Neural cell (in vitro differentiated cells): ENCODE results near the gene LRRC74B. TPM values are rescaled to one million over a fixed set of nuclear protein-coding genes. Genes with fewer than 3 reads are reported as not detected.

Experiments
- H2AFZ ChIP-seq: fragments of 200-600, 300-800 bp; sonication (generic), shearing (Covaris generic); 2 replicates; pipeline ENCODE4 v1.6.0; 2014; ENCODE audit warnings: low read depth, mild to moderate bottlenecking, antibody characterized with exemption, low read length, moderate library complexity
- H3F3A ChIP-seq: fragments of 200-600 bp; shearing (Covaris generic); 2 replicates; pipeline ENCODE4 v1.6.1; 2016; ENCODE audit warnings: mild to moderate bottlenecking, moderate library complexity, mixed read lengths, antibody characterized with exemption, low read length; ENCODE audit not compliant: insufficient read depth, poor library complexity, severe bottlenecking
- H3K27ac ChIP-seq: fragments of 200-600, 300-800 bp; sonication (generic), shearing (Covaris generic); 2 replicates; pipeline ENCODE4 v1.5.1; 2014; ENCODE audit warnings: mild to moderate bottlenecking, low read length, moderate library complexity
- H3K27me3 ChIP-seq: fragments of 300-800, 200-600 bp; sonication (generic), shearing (Covaris generic); 2 replicates; pipeline ENCODE4 v1.6.0; 2014; ENCODE audit warnings: mild to moderate bottlenecking, low read depth, low read length, moderate library complexity; ENCODE audit not compliant: insufficient read depth
- H3K36me3 ChIP-seq: fragments of 300-800, 200-600 bp; sonication (generic), shearing (Covaris generic); 2 replicates; pipeline ENCODE4 v1.5.1; 2014; ENCODE audit warnings: mild to moderate bottlenecking, antibody characterized with exemption, low read length, moderate library complexity; ENCODE audit not compliant: insufficient read depth
- H3K4me2 ChIP-seq: fragments of 300-800, 200-600 bp; sonication (generic), shearing (Covaris generic); 2 replicates; pipeline ENCODE4 v1.6.0; 2014; ENCODE audit warnings: mild to moderate bottlenecking, low read length
- H3K4me3 ChIP-seq: fragments of 300-800, 200-600 bp; sonication (generic), shearing (Covaris generic); 2 replicates; pipeline ENCODE4 v1.5.1; 2014; ENCODE audit warnings: mild to moderate bottlenecking, low read length, moderate library complexity
- H3K79me2 ChIP-seq: fragments of 200-600 bp; shearing (Covaris generic); replicated peaks from 2 replicates; pipeline ENCODE4 v1.6.0; 2014; ENCODE audit warnings: mild to moderate bottlenecking, low read length, moderate library complexity; ENCODE audit not compliant: insufficient read depth
- H3K9ac ChIP-seq: fragments of 300-800, 200-600 bp; sonication (generic), shearing (Covaris generic); 2 replicates; pipeline ENCODE4 v1.6.1; 2016; ENCODE audit warnings: mild to moderate bottlenecking, low read length, mixed read lengths
- H3K9me2 ChIP-seq: fragments of 200-600 bp; shearing (Covaris generic); 2 replicates; pipeline ENCODE4 v1.6.1; 2016; ENCODE audit warnings: mild to moderate bottlenecking, low read length, mixed read lengths; ENCODE audit not compliant: insufficient read depth
- H3K9me3 ChIP-seq: fragments of 200-600, 300-800 bp; sonication (generic), shearing (Covaris generic); 2 replicates; pipeline ENCODE4 v1.6.1; 2016; ENCODE audit warnings: mild to moderate bottlenecking, mixed run types, low read length, moderate library complexity, mixed read lengths
- H4K20me1 ChIP-seq: fragments of 200-600 bp; shearing (Covaris generic); 2 replicates; pipeline ENCODE4 v1.6.1; 2016; ENCODE audit warnings: mild to moderate bottlenecking, mixed run types; ENCODE audit not compliant: insufficient read depth
- EP300 ChIP-seq: fragments of 450-650 bp; conservative IDR thresholded peaks from 2 replicates; pipeline ENCODE4 v1.6.1; 2014; ENCODE audit warnings: antibody characterized with exemption, mild to moderate bottlenecking, moderate library complexity; ENCODE audit not compliant: poor library complexity, severe bottlenecking
- EZH2 ChIP-seq: fragments of 200-600, 300-800 bp; shearing (Covaris generic), sonication (generic); IDR thresholded peaks from 2 replicates; pipeline ENCODE4 v1.6.1; 2014; ENCODE audit warnings: antibody characterized with exemption, low read length, borderline replicate concordance, mild to moderate bottlenecking; ENCODE audit not compliant: insufficient read depth, poor library complexity, severe bottlenecking
- MXI1 ChIP-seq: fragments of 450-650 bp; conservative IDR thresholded peaks from 2 replicates; pipeline ENCODE4 v1.6.1; 2014; ENCODE audit warnings: antibody characterized with exemption, mild to moderate bottlenecking; ENCODE audit not compliant: poor library complexity, severe bottlenecking
- POLR2AphosphoS5 ChIP-seq: IDR thresholded peaks from 2 replicates; pipeline ENCODE4 v1.6.1; 2012
- RAD21 ChIP-seq: fragments of 450-650 bp; conservative IDR thresholded peaks from 2 replicates; pipeline ENCODE4 v1.6.1; 2014; ENCODE audit warnings: antibody characterized with exemption, mild to moderate bottlenecking, moderate library complexity
- REST ChIP-seq: IDR thresholded peaks from 2 replicates; pipeline ENCODE4 v1.6.1; 2012; ENCODE audit warnings: borderline replicate concordance
- SMC3 ChIP-seq: fragments of 450-650 bp; conservative IDR thresholded peaks from 2 replicates; pipeline ENCODE4 v1.6.1; 2014; ENCODE audit warnings: antibody characterized with exemption, mild to moderate bottlenecking, moderate library complexity; ENCODE audit not compliant: poor library complexity
- TAF1 ChIP-seq: IDR thresholded peaks from 2 replicates; pipeline ENCODE4 v1.6.1; 2012; ENCODE audit warnings: low read depth
- polyA plus RNA-seq: library from polyadenylated mRNA; depleted of rRNA; stranded (reverse); fragments of >200 nt; gene quantifications from 2 replicates; pipeline ENCODE4 v1.2.3, GENCODE V29; 2014
- TF ChIP-seq, protein P1 (sequence below): fragments of 450-650 bp; IDR thresholded peaks from 2 replicates; pipeline ENCODE4 v1.5.1; 2014; ENCODE audit warnings: antibody characterized with exemption, mild to moderate bottlenecking, moderate library complexity; ENCODE audit not compliant: poor library complexity, severe bottlenecking

LRRC74B gene
- polyA plus RNA-seq, 1 donor from 2014 or later: not detected

DNA sequence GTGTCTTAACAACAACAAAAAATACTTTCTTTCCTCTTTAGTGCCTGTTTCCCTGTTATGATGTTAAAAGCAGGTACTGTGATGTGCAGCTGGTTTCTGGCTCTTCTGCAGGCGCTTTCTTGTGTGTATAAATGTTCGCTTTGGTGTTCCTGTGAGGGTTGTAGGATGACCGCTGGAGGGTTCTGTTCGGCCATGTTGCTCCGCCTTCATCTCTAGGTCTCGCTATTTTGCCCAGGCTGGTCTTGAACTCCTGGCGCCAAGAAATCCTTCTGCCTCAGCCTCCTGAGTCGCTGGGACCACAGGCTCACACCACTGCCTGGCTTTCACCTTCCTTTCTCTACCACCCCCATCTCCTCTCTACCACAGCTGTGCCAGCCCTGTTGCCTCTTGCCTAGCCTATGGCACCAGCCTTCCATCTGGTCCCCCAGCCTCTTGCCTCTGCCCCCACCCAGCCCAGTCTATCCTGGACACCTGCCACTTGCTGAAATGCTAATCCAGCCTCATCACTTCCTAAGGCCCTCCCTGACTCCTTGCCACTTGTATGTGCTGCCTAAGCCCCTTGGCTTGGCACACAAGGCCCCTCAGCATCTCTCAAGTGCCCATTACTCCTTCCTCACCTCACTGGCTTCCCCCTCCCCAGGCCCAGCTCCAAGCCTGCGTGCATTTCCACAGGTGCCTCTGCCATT is 5.5 kb downstream of the LRRC74B start:
- Histone ChIP-seq H3K79me2 (no peaks in the 10 kb centered on the region), H3K9me2 (no peaks in the 10 kb centered on the region), H3F3A (no peaks in the 10 kb centered on the region), H3K4me3 (no peak overlapping the region), H3K27ac (no peak overlapping the region), H3K9me3 (no peaks in the 10 kb centered on the region), H3K4me2 (no peak overlapping the region), H3K36me3 (no peaks in the 10 kb centered on the region), H3K9ac (no peak overlapping the region), H3K27me3 (no peaks in the 10 kb centered on the region), H2AFZ (no peak overlapping the region), H4K20me1 (no peaks in the 10 kb centered on the region)
- TF ChIP-seq, protein P1, sequence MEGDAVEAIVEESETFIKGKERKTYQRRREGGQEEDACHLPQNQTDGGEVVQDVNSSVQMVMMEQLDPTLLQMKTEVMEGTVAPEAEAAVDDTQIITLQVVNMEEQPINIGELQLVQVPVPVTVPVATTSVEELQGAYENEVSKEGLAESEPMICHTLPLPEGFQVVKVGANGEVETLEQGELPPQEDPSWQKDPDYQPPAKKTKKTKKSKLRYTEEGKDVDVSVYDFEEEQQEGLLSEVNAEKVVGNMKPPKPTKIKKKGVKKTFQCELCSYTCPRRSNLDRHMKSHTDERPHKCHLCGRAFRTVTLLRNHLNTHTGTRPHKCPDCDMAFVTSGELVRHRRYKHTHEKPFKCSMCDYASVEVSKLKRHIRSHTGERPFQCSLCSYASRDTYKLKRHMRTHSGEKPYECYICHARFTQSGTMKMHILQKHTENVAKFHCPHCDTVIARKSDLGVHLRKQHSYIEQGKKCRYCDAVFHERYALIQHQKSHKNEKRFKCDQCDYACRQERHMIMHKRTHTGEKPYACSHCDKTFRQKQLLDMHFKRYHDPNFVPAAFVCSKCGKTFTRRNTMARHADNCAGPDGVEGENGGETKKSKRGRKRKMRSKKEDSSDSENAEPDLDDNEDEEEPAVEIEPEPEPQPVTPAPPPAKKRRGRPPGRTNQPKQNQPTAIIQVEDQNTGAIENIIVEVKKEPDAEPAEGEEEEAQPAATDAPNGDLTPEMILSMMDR: no peak
- no peak for TF ChIP-seq TAF1
- no peak for TF ChIP-seq EP300
- no peak for TF ChIP-seq POLR2AphosphoS5
- TF ChIP-seq EZH2: no peak
- TF ChIP-seq MXI1: no peak
- no peak for TF ChIP-seq RAD21
- TF ChIP-seq REST: no peak
- no peak for TF ChIP-seq SMC3

GRCh38 chr22:21051831-21052400 is 6.2 kb downstream of the LRRC74B start:
- Histone ChIP-seq H3K27me3 (no peaks in the 10 kb centered on the region), H3K79me2 (no peaks in the 10 kb centered on the region), H4K20me1 (no peaks in the 10 kb centered on the region), H2AFZ (no peak overlapping the region), H3K4me3 (no peak overlapping the region), H3K9ac (no peak overlapping the region), H3K9me3 (no peaks in the 10 kb centered on the region), H3K4me2 (no peak overlapping the region), H3F3A (no peaks in the 10 kb centered on the region), H3K36me3 (no peaks in the 10 kb centered on the region), H3K9me2 (no peaks in the 10 kb centered on the region), H3K27ac (no peak overlapping the region)
- no peak for TF ChIP-seq EP300
- no peak for TF ChIP-seq MXI1
- TF ChIP-seq REST: no peak
- TF ChIP-seq EZH2: no peak
- no peak for TF ChIP-seq RAD21
- TF ChIP-seq, protein P1: no peak
- no peak for TF ChIP-seq TAF1
- no peak for TF ChIP-seq SMC3
- no peak for TF ChIP-seq POLR2AphosphoS5
